Measurements from ENCODE around the gene TPP1. TPM values are rescaled to one million over a fixed set of nuclear protein-coding genes. Genes with fewer than 3 reads are reported as not detected.
A peak's percentile ranks its signal among the peaks of the same experiment; 100 is the strongest.

The TPP1 gene
- total RNA-seq: 100 to 1,000 TPM in 2 of 4 donors, 10 to 100 TPM in 2; 56.1 to 126 (median 81.9) TPM

- Histone ChIP-seq H3K4me1 (peaks cover 28% of the 10 kb centered on the region), H3K27me3 (no peaks in the 10 kb centered on the region), H3K36me3 (peaks cover 24% of the 10 kb centered on the region), H3K4me3 (peak within 1 kb of the TSS; percentile 83), H3K9me3 (no peaks in the 10 kb centered on the region), H3K27ac (peak within 1 kb of the TSS; percentile 91)
- WGBS: 1% methylated on average over 14 of the region's 16 CpGs
- peak; percentile 42 to 92 (median 60) for TF ChIP-seq POLR2AphosphoS5 (IDR thresholded peaks at IDR 0.05)
- TF ChIP-seq EP300 (IDR thresholded peaks at IDR 0.05): no peak
- TF ChIP-seq POLR2A (IDR thresholded peaks at IDR 0.05): peak in 1 of 2 donors; percentile 52
- TF ChIP-seq, protein P1, sequence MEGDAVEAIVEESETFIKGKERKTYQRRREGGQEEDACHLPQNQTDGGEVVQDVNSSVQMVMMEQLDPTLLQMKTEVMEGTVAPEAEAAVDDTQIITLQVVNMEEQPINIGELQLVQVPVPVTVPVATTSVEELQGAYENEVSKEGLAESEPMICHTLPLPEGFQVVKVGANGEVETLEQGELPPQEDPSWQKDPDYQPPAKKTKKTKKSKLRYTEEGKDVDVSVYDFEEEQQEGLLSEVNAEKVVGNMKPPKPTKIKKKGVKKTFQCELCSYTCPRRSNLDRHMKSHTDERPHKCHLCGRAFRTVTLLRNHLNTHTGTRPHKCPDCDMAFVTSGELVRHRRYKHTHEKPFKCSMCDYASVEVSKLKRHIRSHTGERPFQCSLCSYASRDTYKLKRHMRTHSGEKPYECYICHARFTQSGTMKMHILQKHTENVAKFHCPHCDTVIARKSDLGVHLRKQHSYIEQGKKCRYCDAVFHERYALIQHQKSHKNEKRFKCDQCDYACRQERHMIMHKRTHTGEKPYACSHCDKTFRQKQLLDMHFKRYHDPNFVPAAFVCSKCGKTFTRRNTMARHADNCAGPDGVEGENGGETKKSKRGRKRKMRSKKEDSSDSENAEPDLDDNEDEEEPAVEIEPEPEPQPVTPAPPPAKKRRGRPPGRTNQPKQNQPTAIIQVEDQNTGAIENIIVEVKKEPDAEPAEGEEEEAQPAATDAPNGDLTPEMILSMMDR (IDR thresholded peaks at IDR 0.05): no peak
- peak; percentile 97 for DNase-seq (ENCODE audit: low spot score in 2 of 2)
These were observed at the start of gene TPP1 for GRCh38 chr11:6619004-6619745. Gene TPP1, minus strand, starts transcription at chr11:6619422. Its CDS starts 22 bp downstream, at chr11:6619400.

DNA sequence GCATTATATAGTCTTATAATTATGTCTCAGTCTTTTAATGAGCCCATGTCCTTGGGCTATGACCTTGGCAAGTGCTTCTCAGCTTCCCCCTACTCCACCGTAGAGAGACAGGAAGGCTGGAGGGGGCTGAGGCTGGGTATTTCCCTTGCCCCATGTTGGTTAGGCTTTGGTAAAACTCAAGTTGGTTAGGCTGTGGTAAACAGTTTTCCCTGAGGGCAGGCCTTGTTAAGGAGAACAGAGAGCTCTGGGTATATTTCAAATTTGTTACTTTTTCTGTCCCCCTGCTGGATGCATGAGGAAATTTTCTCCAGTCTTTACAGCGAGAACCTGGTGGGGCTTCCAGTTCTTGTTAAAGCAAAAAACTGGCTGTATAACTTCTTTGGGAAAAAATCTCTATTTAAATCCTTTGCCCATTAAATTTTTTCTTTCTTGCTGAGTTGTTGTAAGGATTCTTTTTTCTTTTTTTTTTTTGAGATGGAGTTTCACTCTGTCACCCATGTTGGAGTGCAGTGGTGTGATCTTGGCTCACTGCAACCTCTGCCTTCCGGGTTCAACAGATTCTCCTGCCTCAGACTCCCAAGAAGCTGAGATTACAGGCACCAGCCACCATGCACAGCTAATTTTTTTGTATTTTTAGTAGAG lies 48.6 kb upstream of the TPP1 start:
- no peak for TF ChIP-seq POLR2A (IDR thresholded peaks at IDR 0.05)
- TF ChIP-seq, protein P1 (IDR thresholded peaks at IDR 0.05): peak; percentile 29 to 45
- H3K27ac ChIP-seq: no peak overlapping the region
- H3K4me3 ChIP-seq: no peak overlapping the region
- DNase-seq (ENCODE audit: low spot score in 2 of 2): no peak
- H3K27me3 ChIP-seq: no peaks in the 10 kb centered on the region
- H3K9me3 ChIP-seq: no peaks in the 10 kb centered on the region
- WGBS: 69% methylated on average over 3 of the region's 3 CpGs
- no peaks in the 10 kb centered on the region for H3K4me1 ChIP-seq
- H3K36me3 ChIP-seq: no peaks in the 10 kb centered on the region

DNA sequence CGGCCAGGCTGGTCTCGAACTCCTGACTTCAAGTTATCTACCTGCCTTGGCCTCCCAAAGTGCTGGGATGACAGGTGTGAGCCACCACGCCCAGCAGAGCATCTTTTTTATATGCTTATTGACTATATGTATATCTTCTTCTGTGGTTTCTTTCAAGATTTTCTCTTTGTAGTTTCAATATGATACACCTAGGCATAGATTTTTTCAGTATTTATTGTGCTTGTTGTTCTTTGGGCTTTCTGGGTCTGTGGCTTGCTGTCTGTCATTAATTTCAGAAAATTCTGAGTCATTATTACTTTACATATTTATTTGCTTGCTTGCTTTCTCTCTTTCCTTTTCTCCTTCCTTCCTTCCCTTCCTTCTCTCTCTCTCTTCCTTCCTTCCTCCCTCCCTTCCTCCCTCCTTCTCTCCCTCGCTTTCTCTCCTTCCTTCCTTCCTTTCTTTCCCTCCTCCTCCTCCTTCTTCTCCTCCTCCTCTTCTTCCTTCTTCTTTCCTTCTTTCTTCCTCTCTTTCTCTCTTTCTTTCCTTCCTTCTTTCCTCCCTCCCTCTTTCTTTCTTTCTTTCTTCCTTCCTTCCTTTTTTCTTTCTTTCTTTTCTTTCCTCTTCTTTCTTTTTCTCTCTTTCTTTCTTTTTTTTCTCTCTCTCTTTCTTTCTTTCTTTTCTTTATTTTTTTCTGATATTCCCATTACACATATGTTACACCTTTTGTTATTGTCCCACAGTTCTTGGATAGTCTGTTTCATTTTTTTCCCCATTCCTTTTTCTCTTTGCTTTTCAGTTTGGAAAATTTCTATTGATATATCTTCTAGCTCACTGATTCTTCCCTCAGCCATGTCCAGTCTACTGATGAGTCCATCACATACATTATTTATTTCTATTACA lies 47.3 kb upstream of the TPP1 start:
- Histone ChIP-seq H3K36me3 (no peaks in the 10 kb centered on the region), H3K27me3 (no peaks in the 10 kb centered on the region), H3K27ac (no peak overlapping the region), H3K4me1 (no peaks in the 10 kb centered on the region), H3K4me3 (no peak overlapping the region), H3K9me3 (no peaks in the 10 kb centered on the region)
- 90% methylated on average over 4 of the region's 4 CpGs for WGBS
- TF ChIP-seq, protein P1 (IDR thresholded peaks at IDR 0.05): no peak
- TF ChIP-seq EP300 (IDR thresholded peaks at IDR 0.05): no peak
- TF ChIP-seq POLR2AphosphoS5 (IDR thresholded peaks at IDR 0.05): no peak
- DNase-seq (ENCODE audit: low spot score in 2 of 2): no peak

DNA sequence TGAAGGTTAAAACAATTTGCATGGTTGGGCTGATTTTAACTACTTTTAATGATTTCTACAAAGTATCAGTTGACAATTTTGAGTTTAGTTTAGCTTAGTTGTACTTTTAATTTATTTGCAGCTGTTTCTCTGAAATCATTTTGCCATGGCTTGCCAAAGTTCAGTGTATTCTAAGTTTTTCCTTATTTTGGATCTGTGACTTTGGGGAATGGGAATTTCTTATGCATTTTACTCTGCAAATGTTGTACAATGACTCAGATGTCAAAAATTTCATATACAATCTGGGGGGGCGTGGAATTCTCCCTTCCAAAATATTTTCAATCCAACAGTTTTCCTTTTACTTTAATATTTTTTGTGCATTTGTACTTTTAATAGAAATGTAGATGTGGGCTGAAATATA lies 45.3 kb upstream of the TPP1 start:
- no peak overlapping the region for H3K27ac ChIP-seq
- no peaks in the 10 kb centered on the region for H3K36me3 ChIP-seq
- H3K9me3 ChIP-seq: no peaks in the 10 kb centered on the region
- no peak overlapping the region for H3K4me3 ChIP-seq
- no peak for DNase-seq (ENCODE audit: low spot score in 2 of 2)
- 0% methylated on average over 1 of the region's 1 CpG for WGBS
- TF ChIP-seq EP300 (IDR thresholded peaks at IDR 0.05): no peak
- TF ChIP-seq POLR2AphosphoS5 (IDR thresholded peaks at IDR 0.05): no peak
- no peak for TF ChIP-seq POLR2A (IDR thresholded peaks at IDR 0.05)
- TF ChIP-seq, protein P1 (IDR thresholded peaks at IDR 0.05): no peak
- H3K27me3 ChIP-seq: no peaks in the 10 kb centered on the region
- no peaks in the 10 kb centered on the region for H3K4me1 ChIP-seq
